Activated T-cell treated with anti-CD3 and anti-CD28 coated beads, Interleukin-2, amount 50 U/mL, for 1 hour (primary cell): ENCODE results near the gene TMTC2.
A peak's percentile ranks its signal among the peaks of the same experiment; 100 is the strongest.

ENCODE experiments used
- DNase-seq: peaks from one replicate; pipeline ENCODE4 v3.0.0-alpha.2; 2020

Gene TMTC2

GRCh38 chr12:82682851-82683261, 3.9 kb upstream of the TMTC2 start:
- no peak for DNase-seq

GRCh38 chr12:82685790-82686167, 927 bp upstream of the TMTC2 start:
- peak; percentile 87 for DNase-seq

GRCh38 chr12:82687021-82688011, 610 bp downstream of the TMTC2 start:
- DNase-seq: peak; percentile 66

- DNase-seq: no peak
Measured at GRCh38 chr12:82688035-82688501, 1.4 kb downstream of the TMTC2 start.

- no peak for DNase-seq
Measured at GRCh38 chr12:82688596-82688995, 1.9 kb downstream of the TMTC2 start.

GRCh38 chr12:82690006-82690405, 3.3 kb downstream of the TMTC2 start:
- DNase-seq: no peak

- no peak for DNase-seq
Measured at GRCh38 chr12:82691513-82691912, 4.8 kb downstream of the TMTC2 start.

GRCh38 chr12:82694276-82694675, 7.6 kb downstream of the TMTC2 start:
- DNase-seq: no peak

GRCh38 chr12:82694970-82695369, 8.3 kb downstream of the TMTC2 start:
- no peak for DNase-seq

- DNase-seq: no peak
Measured at GRCh38 chr12:82695531-82695930, 8.8 kb downstream of the TMTC2 start.

GRCh38 chr12:82696543-82696942, 9.8 kb downstream of the TMTC2 start:
- DNase-seq: no peak

- no peak for DNase-seq
Measured at GRCh38 chr12:82698708-82699564, 12.2 kb downstream of the TMTC2 start.

- DNase-seq: no peak
Measured at GRCh38 chr12:82705774-82706173, 19.1 kb downstream of the TMTC2 start.

GRCh38 chr12:82708061-82708879, 21.6 kb downstream of the TMTC2 start:
- no peak for DNase-seq

- DNase-seq: no peak
Measured at GRCh38 chr12:82709794-82710355, 23.2 kb downstream of the TMTC2 start.

GRCh38 chr12:82710741-82711140, 24.0 kb downstream of the TMTC2 start:
- no peak for DNase-seq

- no peak for DNase-seq
Measured at GRCh38 chr12:82714427-82714826, 27.7 kb downstream of the TMTC2 start.

GRCh38 chr12:82721726-82722125, 35.0 kb downstream of the TMTC2 start:
- no peak for DNase-seq

- no peak for DNase-seq
Measured at GRCh38 chr12:82723093-82723492, 36.4 kb downstream of the TMTC2 start.

- no peak for DNase-seq
Measured at GRCh38 chr12:82723891-82724290, 37.2 kb downstream of the TMTC2 start.

- no peak for DNase-seq
Measured at GRCh38 chr12:82725741-82726140, 39.0 kb downstream of the TMTC2 start.

GRCh38 chr12:82727886-82728285, 41.2 kb downstream of the TMTC2 start:
- no peak for DNase-seq
